IMR-90 (cell line): ENCODE data around the gene SLC1A7. TPM values are rescaled to one million over a fixed set of nuclear protein-coding genes. Genes with fewer than 3 reads are reported as not detected.

Experiments used
- ATAC-seq: fragments of 200-7000 bp; cut with Tn5 transposase; 2 replicates; pipeline ENCODE4 v1.9.1; 2020; ENCODE audit warnings: low read depth, mild to moderate bottlenecking, moderate library complexity
- BruUV-seq: library from RNA; stranded (reverse); fragments of 400-500 nt; replicated peaks from 2 replicates; lab custom pipeline; 2021; lab: Mats Ljungman, UMichigan
- CTCF ChIA-PET: fragments of 300-600 bp; formaldehyde crosslinking; extraction: SDS; loops from one replicate; lab custom pipeline; 2021; ENCODE audit warnings: antibody characterized with exemption; lab: Yijun Ruan, JAX
- POLR2A ChIA-PET: fragments of 300-600 bp; sonication (Branson Sonifier 250); formaldehyde crosslinking; loops from one replicate; lab custom pipeline; 2022; ENCODE audit warnings: antibody characterized with exemption; ENCODE audit not compliant: unreplicated experiment; lab: Charles Lee
- DNase-seq: peaks from one replicate; pipeline ENCODE4 v3.0.0; 2013
- H2AFZ ChIP-seq: replicated peaks from 2 replicates; pipeline ENCODE3; 2013; ENCODE audit warnings: low read length, mild to moderate bottlenecking; ENCODE audit not compliant: poor library complexity
- H2AK5ac ChIP-seq: 2 replicates; pipeline ENCODE4 v1.6.1; 2013; ENCODE audit warnings: low read depth, low read length, inconsistent platforms
- H2AK9ac ChIP-seq: replicated peaks from 2 replicates; pipeline ENCODE3; 2013; ENCODE audit warnings: mild to moderate bottlenecking, low read depth, low read length, moderate library complexity; ENCODE audit not compliant: poor library complexity
- H2BK120ac ChIP-seq: 2 replicates; pipeline ENCODE4 v1.6.1; 2013; ENCODE audit warnings: low read depth, low read length, inconsistent platforms
- H2BK15ac ChIP-seq: 3 replicates; pipeline ENCODE4 v1.6.1; 2013; ENCODE audit warnings: low read depth, low read length, inconsistent platforms
- H2BK20ac ChIP-seq: 2 replicates; pipeline ENCODE4 v1.6.1; 2013; ENCODE audit warnings: low read depth, mild to moderate bottlenecking, inconsistent platforms, low read length, moderate library complexity
- H2BK5ac ChIP-seq: 2 replicates; pipeline ENCODE4 v1.6.1; 2013; ENCODE audit warnings: mild to moderate bottlenecking, low read depth, low read length, inconsistent platforms; ENCODE audit not compliant: poor library complexity, severe bottlenecking
- H3K14ac ChIP-seq: replicated peaks from 2 replicates; pipeline ENCODE4 v1.6.1; 2013; ENCODE audit warnings: low read depth, low read length, inconsistent platforms
- H3K18ac ChIP-seq: 2 replicates; pipeline ENCODE4 v1.6.1; 2013; ENCODE audit warnings: low read depth, low read length, control low read depth
- H3K23ac ChIP-seq: 2 replicates; pipeline ENCODE4 v1.6.1; 2013; ENCODE audit warnings: low read depth, low read length, inconsistent platforms
- H3K27ac ChIP-seq: 2 replicates; pipeline ENCODE4 v1.5.1; 2013; ENCODE audit warnings: mild to moderate bottlenecking, control low read depth, low read length; ENCODE audit not compliant: insufficient read depth
- H3K27me3 ChIP-seq: 2 replicates; pipeline ENCODE4 v1.6.1; 2013; ENCODE audit warnings: low read length; ENCODE audit not compliant: control insufficient read depth, insufficient read depth
- H3K36me3 ChIP-seq: 2 replicates; pipeline ENCODE4 v1.6.1; 2013; ENCODE audit warnings: low read length, mixed read lengths; ENCODE audit not compliant: control insufficient read depth, insufficient read depth
- H3K4ac ChIP-seq: 2 replicates; pipeline ENCODE4 v1.6.1; 2013; ENCODE audit warnings: low read depth, low read length, inconsistent platforms
- H3K4me1 ChIP-seq: 2 replicates; pipeline ENCODE4 v1.6.1; 2013; ENCODE audit warnings: low read length, mixed read lengths; ENCODE audit not compliant: control insufficient read depth, insufficient read depth
- H3K4me2 ChIP-seq: 2 replicates; pipeline ENCODE4 v1.6.1; 2013; ENCODE audit warnings: low read depth, mild to moderate bottlenecking, control low read depth, low read length, moderate library complexity
- H3K4me3 ChIP-seq: 2 replicates; pipeline ENCODE4 v1.5.1; 2013; ENCODE audit warnings: low read depth, mild to moderate bottlenecking, control low read depth, low read length, moderate library complexity; ENCODE audit not compliant: insufficient read depth
- H3K56ac ChIP-seq: 2 replicates; pipeline ENCODE4 v1.6.1; 2013; ENCODE audit warnings: low read length, inconsistent platforms; ENCODE audit not compliant: insufficient read depth; ENCODE audit errors: extremely low read depth
- H3K79me1 ChIP-seq, 2 experiments: 2 replicates each; pipeline ENCODE4 v1.6.1; 2013; ENCODE audit warnings: low read length in 2 of 2, inconsistent platforms in 1 of 2, low read depth in 1 of 2
- H3K9ac ChIP-seq: 2 replicates; pipeline ENCODE4 v1.6.1; 2013; ENCODE audit warnings: low read depth, low read length, control low read depth
- H3K9me1 ChIP-seq: 2 replicates; pipeline ENCODE4 v1.6.1; 2013; ENCODE audit warnings: low read length, inconsistent platforms; ENCODE audit not compliant: insufficient read depth
- H3K9me3 ChIP-seq: 2 replicates; pipeline ENCODE4 v1.6.1; 2013; ENCODE audit warnings: low read length; ENCODE audit not compliant: control insufficient read depth, insufficient read depth
- H4K20me1 ChIP-seq: 2 replicates; pipeline ENCODE4 v1.6.1; 2013; ENCODE audit warnings: low read length, inconsistent platforms; ENCODE audit not compliant: insufficient read depth
- H4K5ac ChIP-seq: 2 replicates; pipeline ENCODE4 v1.6.1; 2013; ENCODE audit warnings: mild to moderate bottlenecking, low read depth, low read length, control low read depth
- H4K8ac ChIP-seq, 2 experiments: 2 replicates each; pipeline ENCODE4 v1.6.1; 2013; ENCODE audit warnings: low read depth in 2 of 2, low read length in 2 of 2, control low read depth in 1 of 2, inconsistent platforms in 1 of 2
- H4K91ac ChIP-seq: 2 replicates; pipeline ENCODE4 v1.6.1; 2013; ENCODE audit warnings: low read depth, low read length, inconsistent platforms; ENCODE audit not compliant: insufficient read depth
- MAFK ChIP-seq: IDR thresholded peaks from 2 replicates; pipeline ENCODE4 v1.6.1; 2012; ENCODE audit warnings: low read depth, low read length, improper control_type of control experiment
- MXI1 ChIP-seq: IDR thresholded peaks from 2 replicates; pipeline ENCODE4 v1.6.1; 2012; ENCODE audit warnings: low read depth, mild to moderate bottlenecking, low read length, moderate library complexity, borderline replicate concordance
- POLR2A ChIP-seq: IDR thresholded peaks from 2 replicates; pipeline ENCODE4 v1.6.1; 2012; ENCODE audit warnings: mild to moderate bottlenecking, low read depth, low read length
- RFX5 ChIP-seq: IDR thresholded peaks from 2 replicates; pipeline ENCODE4 v1.8.0; 2012; ENCODE audit warnings: low read depth, mild to moderate bottlenecking, low read length, moderate library complexity
- WGBS, 2 experiments: methylation state at CpG; one replicate each; pipeline versions ENCODE4 v1.1.5 to v1.1.7; 2013; ENCODE audit warnings: missing lambda C conversion rate in 2 of 2; ENCODE audit not compliant: insufficient read length in 1 of 2; ENCODE audit errors: extremely low coverage in 2 of 2; 5-methylcytosine and 5-hydroxymethylcytosine counted together
- dilution Hi-C: fragments of 300-500 bp; cut with HindIII; formaldehyde crosslinking; loops from one replicate; pipeline ENCODE4 v1.14.3; 2018; ENCODE audit warnings: low sequenced_read_pairs; ENCODE audit not compliant: unreplicated experiment
- in situ Hi-C: fragments of 300-500 bp; cut with MboI; formaldehyde crosslinking; loops from 3 replicates; pipeline ENCODE4 v1.14.3; 2019; ENCODE audit warnings: low sequenced_read_pairs, inconsistent platforms, mixed read lengths
- intact Hi-C: fragments of 100-400 bp; cut with micrococcal nuclease; formaldehyde crosslinking; loops from 2 replicates; pipeline ENCODE4 v1.10.0; 2022
- polyA plus RNA-seq, 3 experiments: library from polyadenylated mRNA; depleted of rRNA; stranded (reverse); fragments of >200 nt; gene quantifications; 2 replicates each; pipeline ENCODE4 v1.2.3, GENCODE V29; 2012; ENCODE audit warnings: low replicate concordance in 1 of 3
- total RNA-seq: library from RNA; depleted of rRNA; stranded (reverse); fragments of >200 nt; gene quantifications from 2 replicates; pipeline ENCODE4 v1.2.3, GENCODE V29; 2012
- TF ChIP-seq, protein P1 (sequence below): fragments of 150-350 bp; IDR thresholded peaks from 2 replicates; pipeline ENCODE4 v1.6.1; 2017; ENCODE audit warnings: mild to moderate bottlenecking, antibody characterized with exemption, low read length, low read depth

Gene SLC1A7
- total and polyA plus RNA-seq, 2 of the 4 experiments (the other 2 are of a cell fraction) = 0.05 TPM; not detected in 1

DNA sequence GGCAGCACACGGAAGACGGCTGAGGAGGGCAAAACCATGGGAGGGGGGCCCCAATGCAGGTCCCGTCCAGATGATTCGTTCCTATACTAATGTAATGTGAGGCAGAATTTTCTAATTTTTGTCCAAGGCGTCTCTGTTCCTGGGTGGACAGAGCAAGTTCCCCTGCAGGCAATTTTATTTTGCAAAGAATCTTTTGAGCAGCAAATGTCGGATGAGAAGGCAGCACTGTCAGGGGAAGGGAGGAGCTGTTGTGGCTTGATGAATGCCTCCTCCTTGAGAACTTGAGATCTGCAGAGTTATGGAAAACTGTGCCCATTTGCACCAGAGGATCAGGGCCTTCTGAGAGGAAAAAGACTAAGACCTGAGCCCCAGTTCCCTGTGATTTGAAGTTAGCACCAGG is 17.3 kb downstream of the SLC1A7 start:
- Histone ChIP-seq H3K9ac (no peak overlapping the region), H3K4me1 (peaks cover 41% of the 10 kb centered on the region), H3K56ac (no peak overlapping the region), H2AK9ac (no peak overlapping the region), H4K5ac (no peak overlapping the region), H4K8ac (no peak overlapping the region; a peak in 1 of 4 replicates), H4K20me1 (no peaks in the 10 kb centered on the region), H3K9me1 (peaks cover 30% of the 10 kb centered on the region), H3K27me3 (no peaks in the 10 kb centered on the region), H2BK120ac (peak overlapping the region; percentile 81), H4K91ac (peak overlapping the region; percentile 67), H3K4ac (peak overlapping the region; percentile 10; the same call in 1 of the 2 replicates), H2BK15ac (no peak overlapping the region), H3K4me3 (no peak overlapping the region), H3K36me3 (no peaks in the 10 kb centered on the region), H2BK5ac (no peak overlapping the region), H2BK20ac (peak overlapping the region; percentile 49), H2AFZ (no peak overlapping the region), H3K4me2 (no peak overlapping the region), H2AK5ac (no peak overlapping the region; the same call in 1 of the 2 replicates), H3K23ac (peak overlapping the region; percentile 40; the same call in 1 of the 2 replicates), H3K18ac (peak overlapping the region; percentile 5; the same call in 1 of the 2 replicates), H3K79me1 (no peaks in the 10 kb centered on the region), H3K9me3 (no peaks in the 10 kb centered on the region), H3K27ac (no peak overlapping the region), H3K14ac (peak overlapping the region; percentile 49; the same call in 1 of the 2 replicates)
- 77% methylated on average over 5 of the region's 6 CpGs; no CpG with 5 or more reads in 1 of the 2 experiments for WGBS, 2 experiments
- ChIA-PET CTCF (no interaction called here), POLR2A (no interaction called here)
- DNase-seq (no peak), ATAC-seq (no peak)
- intact Hi-C loops = no loop called here
- dilution Hi-C loops = no loop called here
- BruUV-seq = no TSS peak
- in situ Hi-C loops = no loop called here
- no peak for TF ChIP-seq POLR2A
- no peak for TF ChIP-seq MAFK
- TF ChIP-seq MXI1 = no peak
- TF ChIP-seq, protein P1, sequence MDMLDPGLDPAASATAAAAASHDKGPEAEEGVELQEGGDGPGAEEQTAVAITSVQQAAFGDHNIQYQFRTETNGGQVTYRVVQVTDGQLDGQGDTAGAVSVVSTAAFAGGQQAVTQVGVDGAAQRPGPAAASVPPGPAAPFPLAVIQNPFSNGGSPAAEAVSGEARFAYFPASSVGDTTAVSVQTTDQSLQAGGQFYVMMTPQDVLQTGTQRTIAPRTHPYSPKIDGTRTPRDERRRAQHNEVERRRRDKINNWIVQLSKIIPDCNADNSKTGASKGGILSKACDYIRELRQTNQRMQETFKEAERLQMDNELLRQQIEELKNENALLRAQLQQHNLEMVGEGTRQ = no peak
- no peak for TF ChIP-seq RFX5
